ENCODE data around the gene RPS6KA4.
"Not testable (repeated sequence)": the region's sequence is repeated elsewhere in the genome, so short reads cannot be mapped to it uniquely, and the experiment has no call there.

The RPS6KA4 gene

GRCh38 chr11:64358907-64359711 lies at the start of gene RPS6KA4:
Gene RPS6KA4, plus strand, starts transcription at chr11:64359162. Its CDS starts 74 bp downstream, at chr11:64359236.
- peak in 1 of 2 experiments; percentile 30 for DNase-seq (ENCODE audit: low read depth in 2 of 2)

GRCh38 chr11:64312947-64313346 lies 46.0 kb upstream of the RPS6KA4 start:
- DNase-seq (ENCODE audit: low read depth in 2 of 2) = no peak

- DNase-seq (ENCODE audit: low read depth in 2 of 2) = no peak
Measured at GRCh38 chr11:64313491-64314145, 45.3 kb upstream of the RPS6KA4 start.

GRCh38 chr11:64314146-64314804 lies 44.7 kb upstream of the RPS6KA4 start:
- no peak for DNase-seq (ENCODE audit: low read depth in 2 of 2)

GRCh38 chr11:64314805-64315561 lies 44.0 kb upstream of the RPS6KA4 start:
- DNase-seq (ENCODE audit: low read depth in 2 of 2) = no peak

- not testable (repeated sequence) for DNase-seq (ENCODE audit: low read depth in 2 of 2)
Measured at GRCh38 chr11:64315667-64316526, 43.1 kb upstream of the RPS6KA4 start.

- DNase-seq (ENCODE audit: low read depth in 2 of 2) = no peak
Measured at GRCh38 chr11:64316672-64317324, 42.2 kb upstream of the RPS6KA4 start.

GRCh38 chr11:64317325-64317960 lies 41.5 kb upstream of the RPS6KA4 start, which contains the start of gene TRMT112:
Gene TRMT112, minus strand, starts transcription at chr11:64317559. Its CDS starts 33 bp downstream, at chr11:64317526.
- DNase-seq (ENCODE audit: low read depth in 2 of 2) = peak; percentile 90

GRCh38 chr11:64317961-64318765 lies 40.8 kb upstream of the RPS6KA4 start, which contains the start of gene PRDX5:
Gene PRDX5, plus strand, starts transcription at chr11:64318121. Its CDS starts 95 bp downstream, at chr11:64318216.
- peak; percentile 87 to 88 for DNase-seq (ENCODE audit: low read depth in 2 of 2)

- no peak for DNase-seq (ENCODE audit: low read depth in 2 of 2)
Measured at GRCh38 chr11:64318766-64319761, 39.9 kb upstream of the RPS6KA4 start.

GRCh38 chr11:64320556-64320955 lies 38.4 kb upstream of the RPS6KA4 start:
- no peak for DNase-seq (ENCODE audit: low read depth in 2 of 2)

GRCh38 chr11:64321026-64321425 lies 37.9 kb upstream of the RPS6KA4 start:
- no peak for DNase-seq (ENCODE audit: low read depth in 2 of 2)

- DNase-seq (ENCODE audit: low read depth in 2 of 2) = no peak
Measured at GRCh38 chr11:64321533-64321932, 37.4 kb upstream of the RPS6KA4 start.

GRCh38 chr11:64322925-64323260 lies 36.1 kb upstream of the RPS6KA4 start:
- no peak for DNase-seq (ENCODE audit: low read depth in 2 of 2)

GRCh38 chr11:64323373-64323772 lies 35.6 kb upstream of the RPS6KA4 start:
- no peak for DNase-seq (ENCODE audit: low read depth in 2 of 2)

GRCh38 chr11:64323984-64324383 lies 35.0 kb upstream of the RPS6KA4 start:
- not testable (repeated sequence) for DNase-seq (ENCODE audit: low read depth in 2 of 2)

GRCh38 chr11:64324692-64325469 lies 34.1 kb upstream of the RPS6KA4 start:
- DNase-seq (ENCODE audit: low read depth in 2 of 2) = no peak

Data from fibroblast of skin of left quadriceps (primary cell).